GM12878 (cell line): ENCODE measurements around the gene TBC1D12. TPM values are rescaled to one million over a fixed set of nuclear protein-coding genes. Genes with fewer than 3 reads are reported as not detected.

Experiments used
- ATAC-seq: fragments of 200-7000 bp; cut with Tn5 transposase; 3 replicates; pipeline ENCODE4 v1.9.1; 2020; ENCODE audit warnings: mild to moderate bottlenecking, moderate library complexity
- BruUV-seq: library from RNA; stranded (reverse); fragments of 400-500 nt; replicated peaks from 2 replicates; lab custom pipeline; 2021; lab: Mats Ljungman, UMichigan
- CTCF ChIA-PET: fragments of 300-600 bp; sonication (Branson Sonifier 250); formaldehyde crosslinking; extraction: SDS; loops from one replicate; lab custom pipeline; 2021; ENCODE audit warnings: inconsistent platforms; lab: Yijun Ruan, JAX
- POLR2A ChIA-PET: fragments of 350-600 bp; formaldehyde crosslinking; extraction: SDS; loops from one replicate; lab custom pipeline; 2021; ENCODE audit warnings: inconsistent platforms; lab: Charles Lee
- RAD21 ChIA-PET: fragments of 300-600 bp; sonication (Branson Sonifier 250); formaldehyde crosslinking; loops from one replicate; lab custom pipeline; 2023; ENCODE audit warnings: antibody characterized with exemption; ENCODE audit not compliant: unreplicated experiment; lab: Charles Lee
- SMC1A ChIA-PET: fragments of 300-600 bp; sonication (Branson Sonifier 250); formaldehyde crosslinking; loops from one replicate; lab custom pipeline; 2023; ENCODE audit not compliant: unreplicated experiment, uncharacterized antibody; lab: Charles Lee
- DNase-seq: peaks from one replicate; pipeline ENCODE4 v3.0.0-alpha.2; 2011; ENCODE audit warnings: low read depth, low spot score
- FAIRE-seq: peaks from 3 replicates; lab custom pipeline; 2011; peaks lifted over from hg19 to GRCh38; lab: Jason Lieb, UNC
- H2AFZ ChIP-seq: 2 replicates; pipeline ENCODE4 v1.6.0; 2011; ENCODE audit warnings: low read depth, low read length, control low read depth; ENCODE audit not compliant: control insufficient read depth
- H3K27ac ChIP-seq: 2 replicates; pipeline ENCODE4 v1.5.1; 2011; ENCODE audit warnings: control low read depth; ENCODE audit not compliant: control insufficient read depth, insufficient read depth
- H3K27me3 ChIP-seq, 2 experiments: replicated peaks in 1 of 2; 2 replicates each; pipeline versions ENCODE4 v1.6.0 to v1.6.1; 2011; ENCODE audit warnings: low read length in 1 of 2; ENCODE audit not compliant: control insufficient read depth in 2 of 2, insufficient read depth in 2 of 2
- H3K36me3 ChIP-seq, 2 experiments: 2 replicates each; pipeline ENCODE4 v1.5.1; 2011; ENCODE audit warnings: low read length in 1 of 2; ENCODE audit not compliant: control insufficient read depth in 2 of 2, insufficient read depth in 2 of 2
- H3K4me1 ChIP-seq: 2 replicates; pipeline ENCODE4 v1.6.1; 2011; ENCODE audit warnings: mild to moderate bottlenecking, low read length, moderate library complexity, mixed read lengths; ENCODE audit not compliant: control insufficient read depth, insufficient read depth
- H3K4me2 ChIP-seq: 2 replicates; pipeline ENCODE4 v1.6.0; 2011; ENCODE audit warnings: control low read depth; ENCODE audit not compliant: control insufficient read depth, insufficient read depth
- H3K4me3 ChIP-seq: fragments of 200-600 bp; sonication (generic); 2 replicates; pipeline ENCODE4 v1.5.1; 2016
- H3K79me2 ChIP-seq: 2 replicates; pipeline ENCODE4 v1.6.0; 2011; ENCODE audit warnings: low read length; ENCODE audit not compliant: control insufficient read depth, insufficient read depth
- H3K9ac ChIP-seq: 2 replicates; pipeline ENCODE4 v1.8.0; 2011; ENCODE audit warnings: low read length, control low read depth, mixed read lengths; ENCODE audit not compliant: control insufficient read depth, insufficient read depth
- H3K9me3 ChIP-seq: replicated peaks from 3 replicates; pipeline ENCODE4 v1.5.1; 2011; ENCODE audit warnings: mild to moderate bottlenecking, low read length; ENCODE audit not compliant: control insufficient read depth, insufficient read depth
- H4K20me1 ChIP-seq: 2 replicates; pipeline ENCODE4 v1.6.0; 2011; ENCODE audit not compliant: control insufficient read depth, insufficient read depth
- BACH1 ChIP-seq: fragments of 450-650 bp; IDR thresholded peaks from 2 replicates; pipeline ENCODE4 v1.6.1; 2017; ENCODE audit warnings: mild to moderate bottlenecking, borderline replicate concordance
- BHLHE40 ChIP-seq, 2 experiments: fragments of 450-650 bp in 1 of 2; IDR thresholded peaks; 2 replicates each; pipeline ENCODE4 v1.6.1; 2011 to 2017; ENCODE audit warnings: low read depth in 2 of 2, borderline replicate concordance in 1 of 2, improper control_type of control experiment in 1 of 2, low read length in 1 of 2, mild to moderate bottlenecking in 1 of 2
- CTCF ChIP-seq, 3 experiments: IDR thresholded peaks in 2 of 3; conservative IDR thresholded peaks in 1 of 3; 2 replicates each; pipeline ENCODE4 v1.5.1; 2011; ENCODE audit warnings: low read depth in 3 of 3, low read length in 3 of 3, mild to moderate bottlenecking in 3 of 3, control low read depth in 2 of 3, moderate library complexity in 2 of 3, inconsistent platforms in 1 of 3, mixed read lengths in 1 of 3; ENCODE audit not compliant: control insufficient read depth in 2 of 3, insufficient read depth in 1 of 3; ENCODE audit errors: extremely low read depth in 1 of 3
- HCFC1 ChIP-seq: fragments of 150-350 bp; IDR thresholded peaks from 2 replicates; pipeline ENCODE4 v1.6.1; 2014; ENCODE audit warnings: low read length
- IRF4 ChIP-seq: IDR thresholded peaks from 2 replicates; pipeline ENCODE4 v1.6.1; 2011; ENCODE audit warnings: low read depth, low read length
- KAT2A ChIP-seq: conservative IDR thresholded peaks from 2 replicates; pipeline ENCODE4 v1.6.1; 2011; ENCODE audit warnings: low read depth, low read length; ENCODE audit not compliant: control insufficient read depth
- MYB ChIP-seq: fragments of 150-350 bp; IDR thresholded peaks from 2 replicates; pipeline ENCODE4 v1.6.1; 2014; ENCODE audit warnings: mild to moderate bottlenecking, low read depth, low read length, borderline replicate concordance
- TCF7 ChIP-seq: IDR thresholded peaks from 2 replicates; pipeline ENCODE4 v1.6.1; 2014; ENCODE audit warnings: antibody characterized with exemption, borderline replicate concordance
- ZBTB11 ChIP-seq: fragments of 450-650 bp; formaldehyde crosslinking; IDR thresholded peaks from 2 replicates; pipeline ENCODE4 v1.5.0; 2022; ENCODE audit warnings: mild to moderate bottlenecking, missing genetic modification characterization
- WGBS: methylation state at CpG from one replicate; pipeline ENCODE4 v1.1.6; 2016; ENCODE audit warnings: low lambda C conversion rate; ENCODE audit not compliant: insufficient replicate concordance, insufficient coverage; ENCODE audit errors: missing lambda C conversion rate; 5-methylcytosine and 5-hydroxymethylcytosine counted together
- in situ Hi-C: fragments of 300-500 bp; cut with MboI; formaldehyde crosslinking; loops from 9 replicates; pipeline ENCODE4 v1.14.3; 2018; ENCODE audit warnings: mixed read lengths
- intact Hi-C: fragments of 100-400 bp; cut with micrococcal nuclease; formaldehyde crosslinking; loops from one replicate; pipeline ENCODE4 v1.14.2; 2022; ENCODE audit not compliant: unreplicated experiment
- polyA plus RNA-seq, 11 experiments: library from polyadenylated mRNA; depleted of rRNA in 4 of 11; unstranded in 6 of 11; stranded (reverse) in 5 of 11; fragments of >200 nt; fragmentation: Nextera tagmentation in 4 of 11; fragmentation: Illumina TruSeq in 1 of 11; extraction: Ambion mirVana in 4 of 11; extraction: Trizol in 1 of 11; gene quantifications; 1 replicate in 1 of 11; 2 replicates in 10 of 11; pipeline versions ENCODE4 v1.2.1 to v1.2.3, GENCODE V29; 2011 to 2016; ENCODE audit warnings: inconsistent platforms in 2 of 11, missing spikeins in 2 of 11, low read depth in 1 of 11
- total RNA-seq, 4 experiments: library from RNA; depleted of rRNA in 3 of 4; stranded (reverse); fragments of >200 nt in 3 of 4; fragmentation: Illumina TruSeq in 1 of 4; extraction: Trizol in 1 of 4; gene quantifications; 2 replicates each; pipeline versions ENCODE4 v1.2.1 to v1.2.3, GENCODE V29; 2013 to 2021
- TF ChIP-seq, protein P1 (sequence below): IDR thresholded peaks from 2 replicates; pipeline ENCODE4 v1.6.1; 2012; ENCODE audit warnings: low read depth, low read length, improper control_type of control experiment

The TBC1D12 gene
- total and polyA plus RNA-seq, 10 of the 15 experiments (the other 5 are each of a cell fraction or from before 2014, with no cell fraction given), result 2.6 to 7.5 (median 3.8) TPM

GRCh38 chr10:94411304-94411703, 9.0 kb downstream of the TBC1D12 start:
- Histone ChIP-seq H3K9ac (no peak overlapping the region), H3K4me3 (no peak overlapping the region), H3K9me3 (no peaks in the 10 kb centered on the region), H3K27me3 (no peaks in the 10 kb centered on the region), H2AFZ (no peak overlapping the region), H4K20me1 (no peaks in the 10 kb centered on the region), H3K79me2 (peaks cover 6% of the 10 kb centered on the region), H3K36me3 (no peaks in the 10 kb centered on the region), H3K4me1 (no peaks in the 10 kb centered on the region), H3K4me2 (no peak overlapping the region), H3K27ac (no peak overlapping the region)
- BruUV-seq, result no TSS peak
- no peak for TF ChIP-seq TCF7
- TF ChIP-seq HCFC1, result no peak
- TF ChIP-seq IRF4, result no peak
- no peak for TF ChIP-seq CTCF (IDR thresholded peaks at IDR 0.05 in 2 of 3, conservative IDR thresholded peaks at IDR 0.05 in 1 of 3; ENCODE audit: control insufficient read depth in 2 of 3, extremely low read depth in 1 of 3, insufficient read depth in 1 of 3, low read depth in 3 of 3, low read length in 3 of 3)
- FAIRE-seq (no peak), ATAC-seq (no peak), DNase-seq (no peak)
- WGBS, result 95% methylated on average over 3 of the region's 3 CpGs
- POLR2A ChIA-PET, result interaction anchor here (2.5 kb wide), 1 partner anchor 8 kb away, joined by 14 read pairs; the partner anchor contains the start of gene TBC1D12
- CTCF ChIA-PET, result interaction anchor here (2.1 to 2.4 kb wide), 2 partner anchors 32 to 91 kb away, joined by 4 to 8 read pairs; no protein-coding TSS in a partner anchor
- RAD21 ChIA-PET, result interaction anchor here (1.3 kb wide), 1 partner anchor 33 kb away, joined by 4 read pairs; no protein-coding TSS in a partner anchor
- SMC1A ChIA-PET, result interaction anchor here (0.8 to 1.2 kb wide), 3 partner anchors 33 to 114 kb away, joined by 3 read pairs; no protein-coding TSS in a partner anchor
- intact Hi-C loops, result no loop called here
- in situ Hi-C loops, result no loop called here

GRCh38 chr10:94412449-94412848, 10.1 kb downstream of the TBC1D12 start:
- H3K4me1 ChIP-seq, result no peaks in the 10 kb centered on the region
- in situ Hi-C loops (no loop called here), intact Hi-C loops (no loop called here)
- ChIA-PET POLR2A (interaction anchor here (2.5 kb wide), 1 partner anchor 10 kb away, joined by 14 read pairs; the partner anchor contains the start of gene TBC1D12), CTCF (interaction anchor here (0.7 to 2.4 kb wide), 3 partner anchors 9 to 101 kb away, joined by 3 to 6 read pairs (median 4); partner anchors contain the start of gene TBC1D12), RAD21 (no interaction called here), SMC1A (no interaction called here)
- no peak overlapping the region for H3K4me2 ChIP-seq
- no peak overlapping the region for H3K9ac ChIP-seq
- peak; percentile 52 for FAIRE-seq
- H3K27me3 ChIP-seq, result no peaks in the 10 kb centered on the region
- no peak overlapping the region for H3K27ac ChIP-seq
- no peaks in the 10 kb centered on the region for H3K9me3 ChIP-seq
- no peak overlapping the region for H2AFZ ChIP-seq
- H3K4me3 ChIP-seq, result no peak overlapping the region
- no TSS peak for BruUV-seq
- no peak for DNase-seq
- peaks cover 1% of the 10 kb centered on the region; the same call in 1 of the 2 replicates for H3K79me2 ChIP-seq
- no peaks in the 10 kb centered on the region for H4K20me1 ChIP-seq
- no peaks in the 10 kb centered on the region for H3K36me3 ChIP-seq
- WGBS, result 76% methylated on average over 3 of the region's 3 CpGs
- ATAC-seq, result no peak
- TF ChIP-seq KAT2A, result no peak
- TF ChIP-seq BACH1, result no peak
- no peak for TF ChIP-seq ZBTB11 (CRISPR knock-in tag)
- no peak for TF ChIP-seq MYB
- TF ChIP-seq, protein P1, sequence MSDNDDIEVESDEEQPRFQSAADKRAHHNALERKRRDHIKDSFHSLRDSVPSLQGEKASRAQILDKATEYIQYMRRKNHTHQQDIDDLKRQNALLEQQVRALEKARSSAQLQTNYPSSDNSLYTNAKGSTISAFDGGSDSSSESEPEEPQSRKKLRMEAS, result no peak
- no peak for TF ChIP-seq BHLHE40 (IDR thresholded peaks at IDR 0.05; ENCODE audit: borderline replicate concordance in 1 of 2, low read depth in 2 of 2, low read length in 1 of 2)
